RWPE1 (cell line): ENCODE measurements around the gene CPTP.
"Not testable (repeated sequence)": the region's sequence is repeated elsewhere in the genome, so short reads cannot be mapped to it uniquely, and the experiment has no call there.

Source experiments
- CTCF ChIA-PET: fragments of 350-600 bp; sonication (Branson Sonifier 250); formaldehyde crosslinking; extraction: SDS; loops from one replicate; lab custom pipeline; 2021; lab: Yijun Ruan, JAX
- POLR2A ChIA-PET: fragments of 400-600 bp; formaldehyde crosslinking; extraction: SDS; loops from one replicate; lab custom pipeline; 2020; ENCODE audit warnings: antibody characterized with exemption; ENCODE audit not compliant: low non-redundant PET; lab: Yijun Ruan, JAX
- DNase-seq: peaks from one replicate; pipeline ENCODE4 v3.0.0; 2012; ENCODE audit warnings: low spot score
- H3K27ac ChIP-seq: fragments of 450-650 bp; 2 replicates; pipeline ENCODE4 v1.5.1; 2017
- TF ChIP-seq, protein P1 (sequence below): fragments of 450-650 bp; conservative IDR thresholded peaks from 2 replicates; pipeline ENCODE4 v1.5.1; 2017; ENCODE audit warnings: low read depth, mild to moderate bottlenecking

CPTP gene

DNA sequence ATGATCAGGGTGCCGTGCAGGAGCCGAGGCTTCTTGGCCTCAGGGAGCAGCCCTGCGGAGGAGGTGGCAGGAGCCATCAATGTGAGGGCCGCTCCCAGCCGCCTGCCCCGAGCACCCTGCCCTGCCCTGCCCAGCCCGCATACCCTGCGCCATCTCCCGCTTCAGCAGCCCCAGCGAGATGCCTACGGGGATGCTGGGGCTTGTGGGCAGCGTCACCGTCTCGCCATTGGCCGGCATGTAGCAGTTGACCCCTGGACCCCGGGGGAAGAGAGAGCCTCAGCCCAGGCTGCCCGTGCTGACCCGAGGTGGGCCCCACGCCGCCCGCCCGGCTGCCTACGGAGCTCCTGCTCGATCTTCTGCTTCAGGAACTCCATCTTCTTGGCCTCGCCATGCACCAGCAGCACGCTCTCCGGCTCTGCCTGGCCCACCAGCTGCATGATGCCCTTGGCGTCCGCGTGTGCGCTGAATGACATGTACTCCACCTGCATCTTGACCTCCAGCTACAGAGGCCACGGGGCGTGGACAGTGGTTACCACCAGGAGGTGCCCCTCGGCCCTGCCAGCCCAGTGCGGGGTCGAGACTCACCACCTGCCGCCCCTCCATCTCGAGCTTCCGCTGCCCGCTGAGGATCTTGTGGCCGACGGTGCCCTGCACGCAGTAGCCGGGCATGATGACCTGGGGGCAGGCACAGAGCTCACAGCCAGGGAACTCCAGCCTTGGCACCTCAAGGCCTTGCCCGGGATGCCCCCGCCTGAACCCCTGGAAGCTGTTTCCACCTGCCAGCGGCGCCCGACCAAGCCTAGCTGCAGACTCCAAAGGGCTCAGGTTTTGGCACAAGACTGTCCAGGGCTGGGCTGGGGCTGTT lies 11.9 kb upstream of the CPTP start:
- DNase-seq = no peak
- TF ChIP-seq, protein P1, sequence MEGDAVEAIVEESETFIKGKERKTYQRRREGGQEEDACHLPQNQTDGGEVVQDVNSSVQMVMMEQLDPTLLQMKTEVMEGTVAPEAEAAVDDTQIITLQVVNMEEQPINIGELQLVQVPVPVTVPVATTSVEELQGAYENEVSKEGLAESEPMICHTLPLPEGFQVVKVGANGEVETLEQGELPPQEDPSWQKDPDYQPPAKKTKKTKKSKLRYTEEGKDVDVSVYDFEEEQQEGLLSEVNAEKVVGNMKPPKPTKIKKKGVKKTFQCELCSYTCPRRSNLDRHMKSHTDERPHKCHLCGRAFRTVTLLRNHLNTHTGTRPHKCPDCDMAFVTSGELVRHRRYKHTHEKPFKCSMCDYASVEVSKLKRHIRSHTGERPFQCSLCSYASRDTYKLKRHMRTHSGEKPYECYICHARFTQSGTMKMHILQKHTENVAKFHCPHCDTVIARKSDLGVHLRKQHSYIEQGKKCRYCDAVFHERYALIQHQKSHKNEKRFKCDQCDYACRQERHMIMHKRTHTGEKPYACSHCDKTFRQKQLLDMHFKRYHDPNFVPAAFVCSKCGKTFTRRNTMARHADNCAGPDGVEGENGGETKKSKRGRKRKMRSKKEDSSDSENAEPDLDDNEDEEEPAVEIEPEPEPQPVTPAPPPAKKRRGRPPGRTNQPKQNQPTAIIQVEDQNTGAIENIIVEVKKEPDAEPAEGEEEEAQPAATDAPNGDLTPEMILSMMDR = no peak
- CTCF ChIA-PET = interaction anchor here (0.6 to 1.0 kb wide), 2 partner anchors 191 to 337 kb away, joined by 3 read pairs; no protein-coding TSS in a partner anchor
- H3K27ac ChIP-seq = peak overlapping the region; percentile 100
- POLR2A ChIA-PET = no interaction called here

DNA sequence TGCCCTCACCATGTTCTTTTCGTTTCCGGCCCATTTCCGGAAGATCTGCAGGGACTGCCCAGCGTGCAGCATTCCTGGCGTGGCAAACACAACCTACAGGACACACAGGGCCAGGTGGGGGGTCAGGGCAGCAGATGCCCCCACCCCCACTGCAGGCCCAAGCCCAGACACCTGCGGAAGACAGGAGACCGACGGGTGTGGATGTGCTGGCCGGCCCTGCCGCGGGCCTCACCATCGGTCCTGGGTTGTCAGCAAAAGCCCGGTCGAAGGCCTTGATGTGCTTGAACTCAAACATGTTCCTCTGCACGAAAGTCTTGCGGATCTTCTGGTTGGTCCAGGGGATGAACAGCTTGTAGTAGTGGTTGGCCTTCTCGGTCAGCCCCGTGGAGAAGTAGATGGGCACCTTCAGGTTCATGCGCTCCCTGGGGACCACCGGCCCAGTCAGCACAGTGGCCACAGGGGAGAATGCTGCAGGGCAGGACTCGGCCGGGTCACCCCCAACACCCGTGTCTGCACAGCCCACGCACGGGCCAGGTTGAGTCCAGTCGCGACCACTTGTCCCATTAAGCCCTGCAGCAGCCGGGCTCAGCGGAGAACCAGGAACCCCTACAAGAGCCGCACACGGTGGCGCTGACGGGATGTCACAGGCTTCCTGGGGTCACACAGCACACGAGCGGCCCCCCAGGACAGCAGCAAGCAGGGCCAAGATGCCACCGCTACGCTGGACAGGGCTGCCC lies 10.9 kb upstream of the CPTP start:
- DNase-seq = no peak
- ChIA-PET CTCF (interaction anchor here (0.6 to 1.0 kb wide), 3 partner anchors 23 to 338 kb away, joined by 3 to 4 read pairs (median 3); no protein-coding TSS in a partner anchor), POLR2A (no interaction called here)
- H3K27ac ChIP-seq = peak overlapping the region; percentile 100
- TF ChIP-seq, protein P1 = no peak

DNA sequence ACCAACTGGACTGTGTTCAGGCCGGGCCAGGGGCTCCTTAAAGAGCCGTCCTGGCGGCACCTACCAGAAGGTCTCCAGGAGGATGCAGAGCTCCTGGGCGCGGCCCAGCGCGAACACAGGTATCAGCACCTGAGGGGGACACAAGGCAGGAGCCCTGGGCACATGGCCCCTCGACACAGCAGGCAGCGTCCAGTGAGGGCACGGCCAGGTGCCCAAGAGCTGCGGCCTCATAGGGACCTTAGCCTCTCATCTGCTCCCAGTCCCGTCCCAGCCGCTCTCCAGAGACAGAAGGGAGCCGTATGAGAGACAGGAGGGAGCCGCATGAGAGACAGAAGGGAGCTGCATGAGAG lies 10.4 kb upstream of the CPTP start:
- peak overlapping the region; percentile 100 for H3K27ac ChIP-seq
- CTCF ChIA-PET = interaction anchor here (0.6 to 1.1 kb wide), 2 partner anchors 23 to 30 kb away, joined by 4 read pairs; no protein-coding TSS in a partner anchor
- POLR2A ChIA-PET = no interaction called here
- TF ChIP-seq, protein P1 = no peak
- DNase-seq = no peak

DNA sequence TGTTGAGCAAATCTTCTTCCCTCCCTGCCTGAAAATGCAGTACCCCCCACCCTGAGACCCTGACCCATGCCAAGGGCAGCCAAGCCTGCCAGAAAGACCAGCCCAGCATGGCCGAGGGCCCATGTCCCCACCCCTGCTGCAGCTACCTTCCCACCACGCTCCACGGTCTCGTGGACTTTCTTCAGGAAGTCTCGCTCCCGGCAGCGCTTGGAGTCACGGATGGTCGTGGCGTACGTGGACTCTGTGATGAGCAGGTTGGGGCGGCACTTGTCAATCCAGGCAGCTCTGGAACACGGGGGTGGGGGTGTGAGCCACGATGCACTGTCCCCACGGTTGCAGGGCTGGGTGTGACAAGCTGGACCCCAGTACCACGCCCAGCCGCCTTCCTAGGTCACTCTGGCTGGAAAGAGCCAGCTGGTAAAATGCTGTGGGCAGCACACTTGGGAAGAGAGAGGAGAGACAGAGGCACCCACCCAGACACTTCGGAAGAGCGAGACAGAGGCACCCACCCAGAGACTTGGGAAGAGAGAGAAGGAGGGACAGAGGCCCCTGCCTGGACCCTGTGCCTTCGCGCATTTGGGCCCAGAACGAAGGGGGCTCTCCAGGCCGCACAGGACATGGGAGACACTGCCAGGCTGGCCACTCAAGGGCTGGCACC lies 9.8 kb upstream of the CPTP start:
- H3K27ac ChIP-seq = peak overlapping the region; percentile 100
- CTCF ChIA-PET = interaction anchor here (0.7 to 1.1 kb wide), 2 partner anchors 30 to 39 kb away, joined by 3 to 4 read pairs; no protein-coding TSS in a partner anchor
- TF ChIP-seq, protein P1 = no peak
- POLR2A ChIA-PET = no interaction called here
- no peak for DNase-seq

DNA sequence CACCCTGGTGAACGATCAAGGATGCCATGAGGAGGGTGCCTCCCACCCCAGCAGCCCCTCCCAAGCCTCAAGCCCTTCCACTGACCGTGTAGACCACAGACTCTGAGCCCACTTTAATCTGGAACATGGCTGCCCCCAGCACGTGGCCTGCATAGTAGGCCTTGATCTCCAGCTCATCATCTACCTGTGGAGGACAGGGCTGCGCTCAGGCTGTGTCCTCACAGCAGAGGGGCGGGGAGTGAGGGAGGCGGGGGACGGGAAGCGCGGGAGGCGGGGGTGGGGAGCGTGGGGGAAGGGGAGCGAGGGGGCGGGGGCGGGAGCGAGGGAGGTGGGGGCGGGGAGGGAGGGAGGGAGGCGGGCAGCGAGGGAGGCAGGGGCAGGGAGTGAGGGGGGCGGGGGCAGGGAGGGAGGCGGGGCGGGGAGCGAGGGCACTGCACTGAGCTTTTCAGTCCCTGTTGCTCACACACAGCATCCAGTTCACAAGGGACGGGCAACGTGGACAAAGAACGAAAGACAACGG lies 9.1 kb upstream of the CPTP start:
- H3K27ac ChIP-seq = peak overlapping the region; percentile 100

DNA sequence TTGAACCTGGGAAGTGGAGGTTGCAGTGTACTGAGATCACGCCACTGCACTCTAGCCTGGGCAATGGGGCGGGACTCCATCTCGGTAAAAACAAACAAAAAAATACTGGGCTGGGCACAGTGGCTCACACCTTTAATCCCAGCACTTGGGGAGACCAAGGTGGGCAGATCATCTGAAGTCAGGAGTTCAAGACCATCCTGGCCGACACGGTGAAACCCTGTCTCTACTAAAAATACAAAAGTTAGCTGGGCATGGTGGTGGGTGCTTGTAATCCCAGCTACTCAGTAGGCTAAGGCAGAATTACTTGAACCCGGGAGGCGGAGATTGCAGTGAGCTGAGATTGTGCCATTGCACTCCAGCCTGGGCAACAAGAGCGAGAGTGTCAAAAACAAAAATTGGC lies 8.4 kb upstream of the CPTP start:
- CTCF ChIA-PET, DNase-seq, POLR2A ChIA-PET: not testable (repeated sequence)
- peak overlapping the region; percentile 100 for H3K27ac ChIP-seq

More for the DNA sequence above, 9.1 kb upstream of the CPTP start:
- no peak for DNase-seq
- TF ChIP-seq, protein P1 = no peak
- ChIA-PET CTCF (interaction anchor here (0.7 to 1.1 kb wide), 2 partner anchors 29 to 40 kb away, joined by 3 to 4 read pairs; no protein-coding TSS in a partner anchor), POLR2A (no interaction called here)
